Mesodermal cell (in vitro differentiated cells): ENCODE results near the gene ZSCAN21.

Experiments
- H3K27ac ChIP-seq: 2 replicates; pipeline ENCODE4 v1.7.0; 2013; ENCODE audit warnings: mild to moderate bottlenecking, low read depth, low read length, moderate library complexity; ENCODE audit not compliant: severe bottlenecking
- H3K36me3 ChIP-seq: 2 replicates; pipeline ENCODE4 v1.7.1; 2013; ENCODE audit warnings: mild to moderate bottlenecking, low read length, moderate library complexity; ENCODE audit not compliant: control insufficient read depth, insufficient read depth
- H3K4me1 ChIP-seq: one replicate; pipeline ENCODE4 v1.7.1; 2013; ENCODE audit warnings: mild to moderate bottlenecking, low read length; ENCODE audit not compliant: insufficient read depth, control insufficient read depth, poor library complexity, severe bottlenecking
- H3K4me3 ChIP-seq: 2 replicates; pipeline ENCODE4 v1.7.0; 2013; ENCODE audit warnings: low read length, control low read depth, mild to moderate bottlenecking; ENCODE audit not compliant: insufficient read depth, poor library complexity, severe bottlenecking; ENCODE audit errors: extremely low read depth
- H3K9me3 ChIP-seq: 2 replicates; pipeline ENCODE4 v1.7.1; 2013; ENCODE audit warnings: mild to moderate bottlenecking, low read length, moderate library complexity; ENCODE audit not compliant: control insufficient read depth
- WGBS, 2 experiments: methylation state at CpG; one replicate each; pipeline ENCODE4 v1.1.5; 2013; ENCODE audit warnings: missing lambda C conversion rate in 2 of 2; ENCODE audit not compliant: insufficient coverage in 2 of 2; 5-methylcytosine and 5-hydroxymethylcytosine counted together

The ZSCAN21 gene

GRCh38 chr7:100059251-100059739 is 9.7 kb downstream of the ZSCAN21 start:
- Histone ChIP-seq H3K36me3 (peaks cover 77% of the 10 kb centered on the region), H3K9me3 (no peaks in the 10 kb centered on the region), H3K4me1 (no peaks in the 10 kb centered on the region), H3K27ac (no peak overlapping the region), H3K4me3 (no peak overlapping the region)
- WGBS, 2 experiments, result 91 to 94% methylated on average over 4 of the region's 5 CpGs

DNA sequence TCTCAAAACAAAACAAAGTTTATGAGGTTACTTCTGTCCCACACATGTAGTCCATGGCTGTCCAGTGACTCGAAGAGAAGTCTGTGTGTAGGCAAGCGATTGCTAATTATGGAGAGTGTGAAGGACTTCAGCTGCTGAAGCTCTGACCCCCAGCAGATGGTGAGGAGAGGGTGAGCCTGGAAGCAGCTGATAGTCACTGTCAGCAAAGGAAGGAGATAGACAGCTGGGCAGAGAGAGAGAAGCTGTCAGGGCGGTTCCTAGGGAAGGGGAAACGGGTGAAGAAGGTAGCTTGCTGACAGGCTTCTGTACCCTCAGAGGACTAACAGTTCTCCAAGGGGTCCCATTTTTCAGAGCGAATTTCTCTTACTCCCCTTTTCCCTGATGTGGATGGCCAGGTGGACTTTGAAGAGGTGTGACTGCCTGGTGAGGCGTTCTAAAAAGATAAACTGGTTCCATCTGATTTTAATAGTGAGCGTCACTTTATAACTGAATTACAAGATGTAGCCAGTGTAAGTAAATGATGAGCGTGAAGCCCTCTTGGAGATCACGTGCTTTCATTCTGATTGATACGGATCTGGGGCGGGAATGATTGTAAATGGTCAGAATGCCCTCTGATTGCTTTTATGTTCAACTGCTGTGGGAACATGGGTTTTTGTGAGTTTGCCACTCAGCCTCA is 12.1 kb downstream of the ZSCAN21 start:
- H3K4me1 ChIP-seq, result peaks cover 5% of the 10 kb centered on the region
- no peak overlapping the region for H3K27ac ChIP-seq
- peaks cover 90% of the 10 kb centered on the region for H3K36me3 ChIP-seq
- WGBS, 2 experiments, result 93 to 95% methylated on average over 9 to 10 of the region's 11 CpGs
- H3K9me3 ChIP-seq, result no peaks in the 10 kb centered on the region
- no peak overlapping the region for H3K4me3 ChIP-seq

- Histone ChIP-seq H3K9me3 (no peaks in the 10 kb centered on the region), H3K4me1 (peaks cover 5% of the 10 kb centered on the region), H3K27ac (no peak overlapping the region), H3K4me3 (no peak overlapping the region), H3K36me3 (peaks cover 86% of the 10 kb centered on the region)
- 100% methylated on average over 3 of the region's 4 CpGs; no CpG with 5 or more reads in 1 of the 2 experiments for WGBS, 2 experiments
These were observed 13.8 kb downstream of the ZSCAN21 start for GRCh38 chr7:100063376-100063775.

DNA sequence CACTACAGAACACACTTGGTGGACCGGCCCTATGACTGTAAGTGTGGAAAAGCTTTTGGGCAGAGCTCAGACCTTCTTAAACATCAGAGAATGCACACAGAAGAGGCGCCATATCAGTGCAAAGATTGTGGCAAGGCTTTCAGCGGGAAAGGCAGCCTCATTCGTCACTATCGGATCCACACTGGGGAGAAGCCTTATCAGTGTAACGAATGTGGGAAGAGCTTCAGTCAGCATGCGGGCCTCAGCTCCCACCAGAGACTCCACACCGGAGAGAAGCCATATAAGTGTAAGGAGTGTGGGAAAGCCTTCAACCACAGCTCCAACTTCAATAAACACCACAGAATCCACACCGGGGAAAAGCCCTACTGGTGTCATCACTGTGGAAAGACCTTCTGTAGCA is 14.6 kb downstream of the ZSCAN21 start:
- no peak overlapping the region for H3K4me3 ChIP-seq
- H3K27ac ChIP-seq, result no peak overlapping the region
- 94 to 100% methylated on average over 3 to 5 of the region's 9 CpGs for WGBS, 2 experiments
- H3K36me3 ChIP-seq, result peaks cover 86% of the 10 kb centered on the region
- peaks cover 5% of the 10 kb centered on the region for H3K4me1 ChIP-seq
- no peaks in the 10 kb centered on the region for H3K9me3 ChIP-seq

GRCh38 chr7:100065452-100066186 is 16.0 kb downstream of the ZSCAN21 start:
- H3K36me3 ChIP-seq, result peaks cover 91% of the 10 kb centered on the region
- peaks cover 5% of the 10 kb centered on the region for H3K4me1 ChIP-seq
- H3K9me3 ChIP-seq, result peaks cover 9% of the 10 kb centered on the region
- no peak overlapping the region for H3K4me3 ChIP-seq
- H3K27ac ChIP-seq, result peak overlapping the region; percentile 89
- WGBS, 2 experiments, result 95 to 98% methylated on average over 6 of the region's 8 CpGs

- 90 to 97% methylated on average over 7 of the region's 7 CpGs for WGBS, 2 experiments
- H3K9me3 ChIP-seq, result peaks cover 22% of the 10 kb centered on the region
- no peak overlapping the region for H3K4me3 ChIP-seq
- peaks cover 91% of the 10 kb centered on the region for H3K36me3 ChIP-seq
- H3K27ac ChIP-seq, result no peak overlapping the region
- peaks cover 5% of the 10 kb centered on the region for H3K4me1 ChIP-seq
These were observed 17.4 kb downstream of the ZSCAN21 start for GRCh38 chr7:100066953-100067352.

DNA sequence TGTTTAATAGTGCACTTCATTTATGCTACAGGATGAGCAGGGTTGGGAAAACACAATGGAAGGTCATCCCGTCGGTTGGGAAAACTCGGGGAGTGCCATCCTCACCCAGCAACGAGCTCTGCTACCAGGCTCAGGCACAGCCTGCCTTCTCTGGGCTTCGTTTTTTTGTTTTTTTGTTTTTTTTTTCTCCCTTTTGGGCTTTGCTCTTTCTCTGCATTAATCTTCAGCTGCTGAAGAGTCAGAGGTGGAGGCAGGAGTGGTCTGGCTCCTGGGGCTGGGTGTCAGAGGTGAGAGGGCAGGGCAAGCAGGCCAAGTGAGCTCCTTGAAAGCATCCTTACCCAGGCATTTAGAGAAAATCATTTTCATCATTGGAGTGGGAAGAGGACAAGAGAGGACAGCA is 20.4 kb downstream of the ZSCAN21 start:
- H3K4me1 ChIP-seq, result peaks cover 5% of the 10 kb centered on the region
- H3K9me3 ChIP-seq, result peaks cover 50% of the 10 kb centered on the region
- no peak overlapping the region for H3K4me3 ChIP-seq
- no peak overlapping the region for H3K27ac ChIP-seq
- peaks cover 91% of the 10 kb centered on the region for H3K36me3 ChIP-seq
- WGBS, 2 experiments, result 97 to 100% methylated on average over 4 of the region's 5 CpGs

GRCh38 chr7:100071018-100071723 is 21.6 kb downstream of the ZSCAN21 start:
- Histone ChIP-seq H3K4me3 (no peak overlapping the region), H3K4me1 (no peaks in the 10 kb centered on the region), H3K36me3 (peaks cover 91% of the 10 kb centered on the region), H3K9me3 (peaks cover 61% of the 10 kb centered on the region), H3K27ac (no peak overlapping the region)
- 93 to 98% methylated on average over 3 to 4 of the region's 11 CpGs for WGBS, 2 experiments

DNA sequence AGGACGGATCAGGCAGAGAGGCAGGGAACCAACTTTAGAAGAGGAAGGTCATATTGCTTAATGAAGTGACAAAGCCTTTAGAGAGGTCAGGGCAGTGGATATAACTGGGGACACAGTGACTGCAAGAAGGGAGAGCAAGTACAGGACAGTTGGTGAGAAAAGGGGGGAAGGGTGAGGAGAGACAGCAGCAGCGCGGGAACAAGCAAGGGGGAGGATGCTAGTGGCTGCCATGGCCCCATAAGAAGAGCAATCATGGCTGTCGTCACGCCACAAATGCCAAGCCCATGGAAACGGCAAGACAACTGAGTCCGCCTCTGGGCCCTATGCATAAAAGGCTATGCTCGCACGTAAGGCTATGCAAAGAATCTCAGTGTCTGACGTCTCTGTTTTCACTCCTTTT is 22.9 kb downstream of the ZSCAN21 start:
- Histone ChIP-seq H3K36me3 (peaks cover 98% of the 10 kb centered on the region), H3K4me3 (no peak overlapping the region), H3K27ac (no peak overlapping the region), H3K4me1 (no peaks in the 10 kb centered on the region), H3K9me3 (peaks cover 64% of the 10 kb centered on the region)
- 96 to 99% methylated on average over 9 to 10 of the region's 10 CpGs for WGBS, 2 experiments

DNA sequence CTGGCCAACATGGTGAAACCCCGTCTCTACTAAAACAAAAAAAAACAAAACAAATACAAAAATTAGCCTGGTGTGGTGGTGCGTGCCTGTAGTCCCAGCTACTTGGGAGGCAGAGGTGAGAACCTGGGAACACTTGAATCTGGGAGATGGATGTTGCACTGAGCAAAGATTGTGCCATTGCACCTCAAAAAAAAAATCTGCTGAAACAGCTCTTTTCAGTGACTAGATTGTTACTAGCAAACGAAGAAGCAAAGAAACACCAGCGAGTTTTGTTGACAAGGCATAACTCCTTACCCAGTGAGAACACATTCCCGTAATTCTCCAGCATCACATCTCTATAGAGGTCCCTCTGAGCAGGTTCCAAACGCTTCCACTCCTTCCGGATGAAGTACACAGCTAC is 25.3 kb downstream of the ZSCAN21 start:
- no peak overlapping the region for H3K27ac ChIP-seq
- H3K36me3 ChIP-seq, result peaks cover 100% of the 10 kb centered on the region
- peaks cover 63% of the 10 kb centered on the region for H3K9me3 ChIP-seq
- no peak overlapping the region for H3K4me3 ChIP-seq
- WGBS, 2 experiments, result 97 to 100% methylated on average over 4 to 6 of the region's 7 CpGs
- peaks cover 7% of the 10 kb centered on the region for H3K4me1 ChIP-seq
